RWPE2 (cell line): Measurements from ENCODE around the gene CLEC9A.

Experiments used
- ATAC-seq: fragments of 200-7000 bp; cut with Tn5 transposase; 3 replicates; pipeline ENCODE4 v1.9.1; 2021; ENCODE audit warnings: low read depth
- DNase-seq: peaks from one replicate; pipeline ENCODE4 v3.0.0-alpha.2; 2020; ENCODE audit warnings: low spot score
- H3K27ac ChIP-seq: fragments of 450-650 bp; 2 replicates; pipeline ENCODE4 v1.5.1; 2017; ENCODE audit warnings: mild to moderate bottlenecking; ENCODE audit not compliant: poor library complexity, severe bottlenecking
- H3K27me3 ChIP-seq: fragments of 250-450 bp; sonication (Bioruptor Pico); 2 replicates; pipeline ENCODE4 v1.5.1; 2021; ENCODE audit warnings: mild to moderate bottlenecking, moderate library complexity; ENCODE audit not compliant: insufficient read depth, poor library complexity, severe bottlenecking
- H3K36me3 ChIP-seq: fragments of 250-450 bp; sonication (Bioruptor Pico); 2 replicates; pipeline ENCODE4 v1.5.1; 2020; ENCODE audit warnings: low read depth, mild to moderate bottlenecking, moderate library complexity
- H3K4me1 ChIP-seq: fragments of 250-450 bp; sonication (Bioruptor Pico); 2 replicates; pipeline ENCODE4 v1.5.1; 2021; ENCODE audit warnings: mild to moderate bottlenecking, moderate library complexity; ENCODE audit not compliant: insufficient read depth, poor library complexity, severe bottlenecking
- H3K4me3 ChIP-seq: fragments of 250-450 bp; sonication (Bioruptor Pico); 2 replicates; pipeline ENCODE4 v1.5.1; 2021; ENCODE audit warnings: mild to moderate bottlenecking, moderate library complexity; ENCODE audit not compliant: severe bottlenecking
- H3K9me3 ChIP-seq: fragments of 250-450 bp; sonication (Bioruptor Pico); 2 replicates; pipeline ENCODE4 v1.5.1; 2021; ENCODE audit warnings: mild to moderate bottlenecking, moderate library complexity; ENCODE audit not compliant: severe bottlenecking
- CTCF ChIP-seq: fragments of 450-650 bp; IDR thresholded peaks from one replicate; pipeline ENCODE4 v1.5.1; 2017; ENCODE audit warnings: mild to moderate bottlenecking, moderate library complexity; ENCODE audit not compliant: poor library complexity, severe bottlenecking

CLEC9A gene

DNA sequence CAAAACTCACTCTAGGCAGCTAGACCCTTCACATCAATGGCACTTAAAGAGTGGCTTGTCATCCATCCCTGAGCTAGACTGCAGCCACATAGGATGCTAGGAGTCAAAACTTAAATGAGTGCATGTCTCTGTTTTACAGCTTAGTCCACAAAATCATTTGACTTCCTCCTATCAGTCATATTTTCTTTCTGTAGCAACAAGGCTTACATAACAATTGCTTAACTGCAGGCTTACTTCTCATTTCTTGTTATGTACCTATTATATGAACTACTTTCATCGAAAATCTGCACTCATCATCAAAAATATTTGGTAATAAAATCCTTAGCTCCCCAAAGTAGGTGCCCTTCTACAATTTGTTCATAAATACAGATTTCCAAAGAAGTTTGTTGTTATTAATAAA lies 38.2 kb downstream of the CLEC9A start:
- Histone ChIP-seq H3K36me3 (no peaks in the 10 kb centered on the region), H3K27me3 (no peaks in the 10 kb centered on the region), H3K9me3 (no peaks in the 10 kb centered on the region), H3K4me1 (no peaks in the 10 kb centered on the region), H3K4me3 (no peak overlapping the region), H3K27ac (no peak overlapping the region)
- DNase-seq = no peak
- TF ChIP-seq CTCF = no peak
- no peak for ATAC-seq

DNA sequence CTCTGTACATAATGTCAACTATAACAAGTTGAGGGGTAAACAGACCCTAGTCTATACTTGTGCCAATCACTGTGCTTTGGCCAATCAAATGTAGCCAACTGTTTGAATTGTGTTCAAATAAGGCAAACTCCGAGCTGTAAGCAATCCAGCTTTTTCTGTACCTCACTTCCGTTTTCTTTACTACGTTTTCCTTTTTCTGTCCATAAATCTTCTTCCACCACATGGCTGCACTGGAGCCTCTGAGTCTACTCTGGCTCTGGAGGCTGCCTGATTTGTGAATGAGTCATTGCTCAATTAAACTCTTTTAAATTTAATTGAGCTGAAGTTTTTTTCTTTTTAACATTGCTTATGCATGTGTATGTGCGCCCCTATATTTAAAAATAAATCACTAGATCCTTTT lies 38.6 kb downstream of the CLEC9A start:
- H3K4me3 ChIP-seq = no peak overlapping the region
- DNase-seq = no peak
- no peaks in the 10 kb centered on the region for H3K36me3 ChIP-seq
- ATAC-seq = no peak
- H3K27ac ChIP-seq = no peak overlapping the region
- no peaks in the 10 kb centered on the region for H3K27me3 ChIP-seq
- TF ChIP-seq CTCF = no peak
- H3K4me1 ChIP-seq = no peaks in the 10 kb centered on the region
- no peaks in the 10 kb centered on the region for H3K9me3 ChIP-seq

GRCh38 chr12:10069976-10070375 lies 39.5 kb downstream of the CLEC9A start:
- no peaks in the 10 kb centered on the region for H3K4me1 ChIP-seq
- H3K27me3 ChIP-seq = no peaks in the 10 kb centered on the region
- no peak overlapping the region for H3K4me3 ChIP-seq
- H3K36me3 ChIP-seq = no peaks in the 10 kb centered on the region
- DNase-seq (no peak), ATAC-seq (no peak)
- TF ChIP-seq CTCF = no peak
- no peaks in the 10 kb centered on the region for H3K9me3 ChIP-seq
- H3K27ac ChIP-seq = no peak overlapping the region

GRCh38 chr12:10070380-10070779 lies 39.9 kb downstream of the CLEC9A start:
- no peak for TF ChIP-seq CTCF
- no peak overlapping the region for H3K4me3 ChIP-seq
- DNase-seq (no peak), ATAC-seq (no peak)
- no peaks in the 10 kb centered on the region for H3K4me1 ChIP-seq
- H3K27me3 ChIP-seq = no peaks in the 10 kb centered on the region
- no peaks in the 10 kb centered on the region for H3K36me3 ChIP-seq
- no peak overlapping the region for H3K27ac ChIP-seq
- no peaks in the 10 kb centered on the region for H3K9me3 ChIP-seq

DNA sequence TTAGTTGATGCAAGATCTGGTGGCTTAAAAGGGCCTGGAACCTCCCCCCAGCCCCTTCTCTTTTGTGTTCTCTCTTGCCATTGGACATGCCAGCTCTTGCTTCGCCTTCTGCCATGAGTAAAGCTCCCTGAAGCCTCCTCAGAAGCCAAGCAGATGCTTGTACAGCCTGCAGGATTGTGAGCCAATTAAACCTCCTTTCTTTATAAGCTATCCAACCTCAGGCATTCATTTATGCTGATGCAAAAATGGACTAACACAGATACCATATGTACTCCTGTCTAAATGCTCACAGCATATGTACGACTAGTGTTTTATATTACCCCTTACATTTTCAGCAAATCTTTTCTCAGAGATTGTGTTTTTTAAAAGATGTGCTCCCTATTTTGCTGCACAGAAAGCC lies 41.6 kb downstream of the CLEC9A start:
- ATAC-seq = no peak
- no peaks in the 10 kb centered on the region for H3K4me1 ChIP-seq
- no peaks in the 10 kb centered on the region for H3K27me3 ChIP-seq
- H3K4me3 ChIP-seq = no peak overlapping the region
- H3K9me3 ChIP-seq = no peaks in the 10 kb centered on the region
- no peak overlapping the region for H3K27ac ChIP-seq
- no peak for TF ChIP-seq CTCF
- no peaks in the 10 kb centered on the region for H3K36me3 ChIP-seq
- no peak for DNase-seq
